HG03025 (cell line): ENCODE data around the gene NADK2.

Source experiments
- ATAC-seq: cut with Tn5 transposase; IDR thresholded peaks from one replicate; pipeline ENCODE4 v1.9.1; 2021; ENCODE audit warnings: mild to moderate bottlenecking, moderate library complexity; ENCODE audit not compliant: unreplicated experiment, low FRiP score

The NADK2 gene

GRCh38 chr5:36251218-36251617, 9.5 kb upstream of the NADK2 start:
- ATAC-seq: no peak

GRCh38 chr5:36250427-36250826, 8.7 kb upstream of the NADK2 start:
- ATAC-seq: no peak

GRCh38 chr5:36246036-36246800, 4.5 kb upstream of the NADK2 start:
- ATAC-seq: no peak

GRCh38 chr5:36244076-36244475, 2.4 kb upstream of the NADK2 start:
- ATAC-seq: no peak

GRCh38 chr5:36243653-36244052, 1.9 kb upstream of the NADK2 start:
- no peak for ATAC-seq

- ATAC-seq: no peak
Measured at GRCh38 chr5:36242534-36243485, 1.1 kb upstream of the NADK2 start.

GRCh38 chr5:36240779-36241630, 720 bp downstream of the NADK2 start:
- ATAC-seq: peak; percentile 18

- no peak for ATAC-seq
Measured at GRCh38 chr5:36239370-36240293, 2.1 kb downstream of the NADK2 start.

GRCh38 chr5:36238502-36239295, 3.0 kb downstream of the NADK2 start:
- ATAC-seq: no peak

GRCh38 chr5:36237751-36238150, 4.0 kb downstream of the NADK2 start:
- no peak for ATAC-seq

GRCh38 chr5:36236801-36237200, 4.9 kb downstream of the NADK2 start:
- no peak for ATAC-seq

GRCh38 chr5:36232533-36232932, 9.2 kb downstream of the NADK2 start:
- no peak for ATAC-seq

GRCh38 chr5:36230151-36230790, 11.5 kb downstream of the NADK2 start:
- ATAC-seq: no peak

GRCh38 chr5:36228505-36228904, 13.2 kb downstream of the NADK2 start:
- no peak for ATAC-seq

GRCh38 chr5:36227046-36227445, 14.7 kb downstream of the NADK2 start:
- ATAC-seq: no peak

- no peak for ATAC-seq
Measured at GRCh38 chr5:36222620-36223019, 19.1 kb downstream of the NADK2 start.

- ATAC-seq: no peak
Measured at GRCh38 chr5:36217988-36218387, 23.7 kb downstream of the NADK2 start.

GRCh38 chr5:36217567-36217966, 24.2 kb downstream of the NADK2 start:
- ATAC-seq: no peak
